ENCODE results near the gene NUP37. TPM values are rescaled to one million over a fixed set of nuclear protein-coding genes. Genes with fewer than 3 reads are reported as not detected.
"Not testable (repeated sequence)": the region's sequence is repeated elsewhere in the genome, so short reads cannot be mapped to it uniquely, and the experiment has no call there.

Gene NUP37, protein sequence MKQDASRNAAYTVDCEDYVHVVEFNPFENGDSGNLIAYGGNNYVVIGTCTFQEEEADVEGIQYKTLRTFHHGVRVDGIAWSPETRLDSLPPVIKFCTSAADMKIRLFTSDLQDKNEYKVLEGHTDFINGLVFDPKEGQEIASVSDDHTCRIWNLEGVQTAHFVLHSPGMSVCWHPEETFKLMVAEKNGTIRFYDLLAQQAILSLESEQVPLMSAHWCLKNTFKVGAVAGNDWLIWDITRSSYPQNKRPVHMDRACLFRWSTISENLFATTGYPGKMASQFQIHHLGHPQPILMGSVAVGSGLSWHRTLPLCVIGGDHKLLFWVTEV
- total RNA-seq (ENCODE audit: low replicate concordance): 72.8 and 141 TPM in 2 replicates

DNA sequence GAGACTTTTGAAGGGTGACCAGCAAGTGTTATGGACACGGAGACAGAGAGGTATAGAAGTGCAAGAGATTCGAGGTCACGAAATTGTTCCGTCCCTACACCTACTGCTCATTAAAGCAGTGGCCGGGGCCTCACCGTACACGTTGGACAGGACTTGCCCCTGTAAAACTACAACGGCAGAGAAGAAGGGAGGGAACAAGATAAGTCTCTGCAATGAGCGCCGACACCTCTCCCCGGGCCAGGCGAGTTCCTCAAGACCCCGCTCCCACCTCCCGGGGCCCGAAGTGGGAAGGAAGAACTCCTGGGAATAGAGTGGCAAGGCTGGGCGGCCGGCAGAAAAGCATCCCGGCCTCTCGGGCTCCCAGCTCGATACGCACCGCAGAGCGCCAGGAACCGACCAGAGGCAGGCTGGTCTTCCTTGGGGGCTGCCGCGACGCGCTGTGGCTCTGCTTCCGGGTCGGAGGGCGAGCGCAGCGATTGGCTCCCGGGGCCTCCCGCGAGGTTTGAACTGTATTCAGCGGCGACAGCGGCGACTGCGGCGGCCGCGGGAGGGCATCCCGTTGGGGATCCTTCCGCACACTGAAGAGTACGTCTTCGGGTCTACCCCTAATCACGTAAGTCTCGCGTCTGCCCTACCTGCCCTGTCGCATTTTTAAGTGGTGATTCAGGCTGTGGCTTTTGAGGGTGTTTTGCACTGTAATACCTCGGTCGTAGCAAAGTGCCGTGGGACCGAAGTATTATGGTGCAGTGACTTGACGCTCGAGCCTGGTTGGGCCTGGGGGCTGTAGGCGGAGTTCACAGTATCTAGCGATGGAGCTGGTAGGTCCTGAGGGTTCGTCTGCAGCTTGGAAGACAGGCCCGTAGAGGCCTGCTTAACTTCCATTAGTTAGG is at the start of gene NUP37, which contains the start of gene PARPBP:
NUP37 (minus strand) TSS at position 441 of the 890 bp plus-strand sequence. CDS start 1,596 bp downstream, outside the sequence.
PARPBP (plus strand) TSS at position 510 of the 890 bp plus-strand sequence. CDS start 3,706 bp downstream, outside the sequence.
- H3K27me3 ChIP-seq: no peaks in the 10 kb centered on the region
- DNase-seq (ENCODE audit: low spot score): peak; percentile 95
- H4K20me1 ChIP-seq (ENCODE audit: low read depth): no peaks in the 10 kb centered on the region
- H2AFZ ChIP-seq (replicated peaks): peak within 1 kb of the TSS; percentile 97
- peaks cover 5% of the 10 kb centered on the region for H3F3A ChIP-seq (ENCODE audit: low read depth)
- H3K79me2 ChIP-seq (ENCODE audit: low read depth): peaks cover 62% of the 10 kb centered on the region
- H3K4me1 ChIP-seq: peaks cover 4% of the 10 kb centered on the region
- peak within 1 kb of the TSS; percentile 90 for H3K4me2 ChIP-seq
- H3K36me3 ChIP-seq: peaks cover 11% of the 10 kb centered on the region
- Mint-ChIP-seq H3K4me1 (peaks cover 17% of the 10 kb centered on the region), H3K36me3 (peaks cover 4% of the 10 kb centered on the region), H3K9me3 (no peaks in the 10 kb centered on the region), H3K27me3 (ENCODE audit: insufficient read depth, low read depth) (peaks cover 3% of the 10 kb centered on the region), H3K27ac (peak within 1 kb of the TSS; percentile 85), H3K4me3 (peak within 1 kb of the TSS; percentile 90)
- H3K4me3 ChIP-seq: peak within 1 kb of the TSS; percentile 79
- no peaks in the 10 kb centered on the region for H3K9me3 ChIP-seq (ENCODE audit: low read depth)
- peak within 1 kb of the TSS; percentile 90 for H3K9ac ChIP-seq
- no peak for TF ChIP-seq EZH2phosphoT487 (IDR thresholded peaks at IDR 0.05)
- no peak for TF ChIP-seq EZH2 (IDR thresholded peaks at IDR 0.05)
- peak; percentile 8 for TF ChIP-seq CTCF (IDR thresholded peaks at IDR 0.05)
- H3K27ac ChIP-seq: peak within 1 kb of the TSS; percentile 57

GRCh38 chr12:102167821-102168604 is 48.1 kb upstream of the NUP37 start:
- no peaks in the 10 kb centered on the region for H3K27me3 ChIP-seq
- H3K27ac ChIP-seq: no peak overlapping the region
- no peaks in the 10 kb centered on the region for H3K4me1 ChIP-seq
- no peak overlapping the region for H3K27ac Mint-ChIP-seq
- H3K79me2 ChIP-seq (ENCODE audit: low read depth): no peaks in the 10 kb centered on the region
- H3K9me3 ChIP-seq (ENCODE audit: low read depth): no peaks in the 10 kb centered on the region
- H3F3A ChIP-seq (ENCODE audit: low read depth): no peaks in the 10 kb centered on the region
- H3K36me3 Mint-ChIP-seq: no peaks in the 10 kb centered on the region
- no peak overlapping the region for H3K9ac ChIP-seq
- DNase-seq (ENCODE audit: low spot score): no peak
- no peaks in the 10 kb centered on the region for H3K9me3 Mint-ChIP-seq
- no peak overlapping the region for H3K4me3 ChIP-seq
- no peaks in the 10 kb centered on the region for H4K20me1 ChIP-seq (ENCODE audit: low read depth)
- TF ChIP-seq EZH2 (IDR thresholded peaks at IDR 0.05) (no peak), EZH2phosphoT487 (IDR thresholded peaks at IDR 0.05) (no peak), CTCF (IDR thresholded peaks at IDR 0.05) (no peak)
- no peaks in the 10 kb centered on the region for H3K27me3 Mint-ChIP-seq (ENCODE audit: insufficient read depth, low read depth)
- no peak overlapping the region for H2AFZ ChIP-seq (replicated peaks)
- peaks cover 3% of the 10 kb centered on the region for H3K36me3 ChIP-seq
- H3K4me1 Mint-ChIP-seq: no peaks in the 10 kb centered on the region
- no peak overlapping the region for H3K4me3 Mint-ChIP-seq
- no peak overlapping the region for H3K4me2 ChIP-seq

DNA sequence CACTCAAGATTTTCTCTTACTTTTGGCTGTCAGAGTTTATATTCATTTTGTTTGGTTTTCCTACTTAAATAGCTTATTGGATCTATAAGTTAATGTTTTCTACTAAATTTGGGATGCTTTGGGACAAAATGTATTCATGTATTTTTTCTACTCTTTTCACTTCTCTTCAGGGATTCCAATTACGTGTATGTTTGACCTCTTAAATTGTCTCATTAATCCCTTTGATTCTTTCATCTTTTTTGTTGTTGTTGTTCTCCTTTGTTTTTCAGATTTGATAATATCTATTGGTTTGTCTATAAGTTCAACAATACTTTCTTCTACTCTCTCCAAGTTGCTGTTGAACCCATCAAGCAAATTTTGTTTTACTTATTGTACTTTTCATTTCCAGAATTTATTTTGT is 43.5 kb upstream of the NUP37 start:
- H3K4me1 Mint-ChIP-seq: no peaks in the 10 kb centered on the region

DNA sequence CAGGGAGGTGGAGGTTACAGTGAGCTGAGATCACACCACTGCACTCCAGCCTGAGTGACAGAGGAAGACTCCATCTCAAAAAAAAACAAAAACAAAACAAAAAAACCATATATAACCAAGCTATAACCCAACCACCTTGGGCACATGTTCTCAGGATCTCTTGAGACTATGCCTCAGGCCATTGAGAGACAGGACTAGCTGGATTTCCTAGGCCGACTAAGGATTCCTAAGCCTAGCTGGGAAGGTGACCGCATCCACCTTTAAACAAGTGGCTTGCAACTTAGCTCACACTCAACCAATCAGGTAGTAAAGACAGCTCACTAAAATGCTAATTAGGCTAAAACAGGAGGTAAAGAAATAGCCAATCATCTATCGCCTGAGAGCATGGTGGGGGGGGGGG is 35.3 kb upstream of the NUP37 start:
- H3K27me3 Mint-ChIP-seq (ENCODE audit: insufficient read depth, low read depth); H3K79me2 ChIP-seq (ENCODE audit: low read depth); H3K27ac Mint-ChIP-seq; H3K9me3 Mint-ChIP-seq; H3K4me1 Mint-ChIP-seq; H3K4me3 Mint-ChIP-seq; H3K36me3 Mint-ChIP-seq; H2AFZ ChIP-seq (replicated peaks); H3K4me3 ChIP-seq; H3K9me3 ChIP-seq (ENCODE audit: low read depth); H3K4me1 ChIP-seq; H3K27me3 ChIP-seq; H3K9ac ChIP-seq; H3K27ac ChIP-seq; H4K20me1 ChIP-seq (ENCODE audit: low read depth); H3F3A ChIP-seq (ENCODE audit: low read depth); H3K36me3 ChIP-seq; DNase-seq (ENCODE audit: low spot score); H3K4me2 ChIP-seq: not testable (repeated sequence)

More for the DNA sequence above, 43.5 kb upstream of the NUP37 start:
- Mint-ChIP-seq H3K9me3 (no peaks in the 10 kb centered on the region), H3K36me3 (peaks cover 2% of the 10 kb centered on the region), H3K4me3 (no peak overlapping the region), H3K27me3 (ENCODE audit: insufficient read depth, low read depth) (no peaks in the 10 kb centered on the region), H3K27ac (no peak overlapping the region)
- no peaks in the 10 kb centered on the region for H3K27me3 ChIP-seq
- no peaks in the 10 kb centered on the region for H3K4me1 ChIP-seq
- no peaks in the 10 kb centered on the region for H3F3A ChIP-seq (ENCODE audit: low read depth)
- no peaks in the 10 kb centered on the region for H3K36me3 ChIP-seq
- no peak for DNase-seq (ENCODE audit: low spot score)
- H3K4me2 ChIP-seq: no peak overlapping the region
- H4K20me1 ChIP-seq (ENCODE audit: low read depth): no peaks in the 10 kb centered on the region
- no peak overlapping the region for H3K4me3 ChIP-seq
- H3K9ac ChIP-seq: no peak overlapping the region
- no peaks in the 10 kb centered on the region for H3K79me2 ChIP-seq (ENCODE audit: low read depth)
- no peak overlapping the region for H3K27ac ChIP-seq
- no peaks in the 10 kb centered on the region for H3K9me3 ChIP-seq (ENCODE audit: low read depth)
- TF ChIP-seq EZH2phosphoT487 (IDR thresholded peaks at IDR 0.05): no peak
- no peak for TF ChIP-seq CTCF (IDR thresholded peaks at IDR 0.05)
- no peak for TF ChIP-seq EZH2 (IDR thresholded peaks at IDR 0.05)
- no peak overlapping the region for H2AFZ ChIP-seq (replicated peaks)

Measured in neural progenitor cell (in vitro differentiated cells).